IMR-90 (cell line): ENCODE data around the gene SMIM29. TPM values are rescaled to one million over a fixed set of nuclear protein-coding genes. Genes with fewer than 3 reads are reported as not detected.

Experiments
- ATAC-seq: fragments of 200-7000 bp; cut with Tn5 transposase; 2 replicates; pipeline ENCODE4 v1.9.1; 2020; ENCODE audit warnings: low read depth, mild to moderate bottlenecking, moderate library complexity
- BruUV-seq: library from RNA; stranded (reverse); fragments of 400-500 nt; replicated peaks from 2 replicates; lab custom pipeline; 2021; lab: Mats Ljungman, UMichigan
- CTCF ChIA-PET: fragments of 300-600 bp; formaldehyde crosslinking; extraction: SDS; loops from one replicate; lab custom pipeline; 2021; ENCODE audit warnings: antibody characterized with exemption; lab: Yijun Ruan, JAX
- POLR2A ChIA-PET: fragments of 300-600 bp; sonication (Branson Sonifier 250); formaldehyde crosslinking; loops from one replicate; lab custom pipeline; 2022; ENCODE audit warnings: antibody characterized with exemption; ENCODE audit not compliant: unreplicated experiment; lab: Charles Lee
- DNase-seq: peaks from one replicate; pipeline ENCODE4 v3.0.0; 2013
- H2AFZ ChIP-seq: replicated peaks from 2 replicates; pipeline ENCODE3; 2013; ENCODE audit warnings: low read length, mild to moderate bottlenecking; ENCODE audit not compliant: poor library complexity
- H2AK5ac ChIP-seq: 2 replicates; pipeline ENCODE4 v1.6.1; 2013; ENCODE audit warnings: low read depth, low read length, inconsistent platforms
- H2AK9ac ChIP-seq: replicated peaks from 2 replicates; pipeline ENCODE3; 2013; ENCODE audit warnings: mild to moderate bottlenecking, low read depth, low read length, moderate library complexity; ENCODE audit not compliant: poor library complexity
- H2BK120ac ChIP-seq: 2 replicates; pipeline ENCODE4 v1.6.1; 2013; ENCODE audit warnings: low read depth, low read length, inconsistent platforms
- H2BK15ac ChIP-seq: 3 replicates; pipeline ENCODE4 v1.6.1; 2013; ENCODE audit warnings: low read depth, low read length, inconsistent platforms
- H2BK20ac ChIP-seq: 2 replicates; pipeline ENCODE4 v1.6.1; 2013; ENCODE audit warnings: low read depth, mild to moderate bottlenecking, inconsistent platforms, low read length, moderate library complexity
- H2BK5ac ChIP-seq: 2 replicates; pipeline ENCODE4 v1.6.1; 2013; ENCODE audit warnings: mild to moderate bottlenecking, low read depth, low read length, inconsistent platforms; ENCODE audit not compliant: poor library complexity, severe bottlenecking
- H3K14ac ChIP-seq: replicated peaks from 2 replicates; pipeline ENCODE4 v1.6.1; 2013; ENCODE audit warnings: low read depth, low read length, inconsistent platforms
- H3K18ac ChIP-seq: 2 replicates; pipeline ENCODE4 v1.6.1; 2013; ENCODE audit warnings: low read depth, low read length, control low read depth
- H3K23ac ChIP-seq: 2 replicates; pipeline ENCODE4 v1.6.1; 2013; ENCODE audit warnings: low read depth, low read length, inconsistent platforms
- H3K27ac ChIP-seq: 2 replicates; pipeline ENCODE4 v1.5.1; 2013; ENCODE audit warnings: mild to moderate bottlenecking, control low read depth, low read length; ENCODE audit not compliant: insufficient read depth
- H3K27me3 ChIP-seq: 2 replicates; pipeline ENCODE4 v1.6.1; 2013; ENCODE audit warnings: low read length; ENCODE audit not compliant: control insufficient read depth, insufficient read depth
- H3K36me3 ChIP-seq: 2 replicates; pipeline ENCODE4 v1.6.1; 2013; ENCODE audit warnings: low read length, mixed read lengths; ENCODE audit not compliant: control insufficient read depth, insufficient read depth
- H3K4ac ChIP-seq: 2 replicates; pipeline ENCODE4 v1.6.1; 2013; ENCODE audit warnings: low read depth, low read length, inconsistent platforms
- H3K4me1 ChIP-seq: 2 replicates; pipeline ENCODE4 v1.6.1; 2013; ENCODE audit warnings: low read length, mixed read lengths; ENCODE audit not compliant: control insufficient read depth, insufficient read depth
- H3K4me2 ChIP-seq: 2 replicates; pipeline ENCODE4 v1.6.1; 2013; ENCODE audit warnings: low read depth, mild to moderate bottlenecking, control low read depth, low read length, moderate library complexity
- H3K4me3 ChIP-seq: 2 replicates; pipeline ENCODE4 v1.5.1; 2013; ENCODE audit warnings: low read depth, mild to moderate bottlenecking, control low read depth, low read length, moderate library complexity; ENCODE audit not compliant: insufficient read depth
- H3K56ac ChIP-seq: 2 replicates; pipeline ENCODE4 v1.6.1; 2013; ENCODE audit warnings: low read length, inconsistent platforms; ENCODE audit not compliant: insufficient read depth; ENCODE audit errors: extremely low read depth
- H3K79me1 ChIP-seq, 2 experiments: 2 replicates each; pipeline ENCODE4 v1.6.1; 2013; ENCODE audit warnings: low read length in 2 of 2, inconsistent platforms in 1 of 2, low read depth in 1 of 2
- H3K9ac ChIP-seq: 2 replicates; pipeline ENCODE4 v1.6.1; 2013; ENCODE audit warnings: low read depth, low read length, control low read depth
- H3K9me1 ChIP-seq: 2 replicates; pipeline ENCODE4 v1.6.1; 2013; ENCODE audit warnings: low read length, inconsistent platforms; ENCODE audit not compliant: insufficient read depth
- H3K9me3 ChIP-seq: 2 replicates; pipeline ENCODE4 v1.6.1; 2013; ENCODE audit warnings: low read length; ENCODE audit not compliant: control insufficient read depth, insufficient read depth
- H4K20me1 ChIP-seq: 2 replicates; pipeline ENCODE4 v1.6.1; 2013; ENCODE audit warnings: low read length, inconsistent platforms; ENCODE audit not compliant: insufficient read depth
- H4K5ac ChIP-seq: 2 replicates; pipeline ENCODE4 v1.6.1; 2013; ENCODE audit warnings: mild to moderate bottlenecking, low read depth, low read length, control low read depth
- H4K8ac ChIP-seq, 2 experiments: 2 replicates each; pipeline ENCODE4 v1.6.1; 2013; ENCODE audit warnings: low read depth in 2 of 2, low read length in 2 of 2, control low read depth in 1 of 2, inconsistent platforms in 1 of 2
- H4K91ac ChIP-seq: 2 replicates; pipeline ENCODE4 v1.6.1; 2013; ENCODE audit warnings: low read depth, low read length, inconsistent platforms; ENCODE audit not compliant: insufficient read depth
- BHLHE40 ChIP-seq: fragments of 150-350 bp; IDR thresholded peaks from 2 replicates; pipeline ENCODE4 v1.6.1; 2016; ENCODE audit warnings: mild to moderate bottlenecking, low read depth, low read length
- CEBPB ChIP-seq: IDR thresholded peaks from 2 replicates; pipeline ENCODE4 v1.6.1; 2012; ENCODE audit warnings: low read depth, low read length, improper control_type of control experiment
- CTCF ChIP-seq: conservative IDR thresholded peaks from 2 replicates; pipeline ENCODE4 v1.5.1; 2012; ENCODE audit warnings: mild to moderate bottlenecking, low read depth, low read length, improper control_type of control experiment
- ELK1 ChIP-seq: fragments of 150-350 bp; IDR thresholded peaks from 2 replicates; pipeline ENCODE4 v1.6.1; 2016; ENCODE audit warnings: low read depth, mild to moderate bottlenecking, low read length, moderate library complexity, borderline replicate concordance
- FOS ChIP-seq: fragments of 150-350 bp; IDR thresholded peaks from 2 replicates; pipeline ENCODE4 v1.6.1; 2016; ENCODE audit warnings: low read depth, low read length
- MAFK ChIP-seq: IDR thresholded peaks from 2 replicates; pipeline ENCODE4 v1.6.1; 2012; ENCODE audit warnings: low read depth, low read length, improper control_type of control experiment
- MXI1 ChIP-seq: IDR thresholded peaks from 2 replicates; pipeline ENCODE4 v1.6.1; 2012; ENCODE audit warnings: low read depth, mild to moderate bottlenecking, low read length, moderate library complexity, borderline replicate concordance
- NFE2L2 ChIP-seq: fragments of 150-350 bp; IDR thresholded peaks from 2 replicates; pipeline ENCODE4 v1.6.1; 2016; ENCODE audit warnings: low read depth, mild to moderate bottlenecking, low read length
- POLR2A ChIP-seq: IDR thresholded peaks from 2 replicates; pipeline ENCODE4 v1.6.1; 2012; ENCODE audit warnings: mild to moderate bottlenecking, low read depth, low read length
- RCOR1 ChIP-seq: IDR thresholded peaks from 2 replicates; pipeline ENCODE4 v1.6.1; 2012; ENCODE audit warnings: mild to moderate bottlenecking, low read length, improper control_type of control experiment; ENCODE audit not compliant: insufficient replicate concordance
- RFX5 ChIP-seq: IDR thresholded peaks from 2 replicates; pipeline ENCODE4 v1.8.0; 2012; ENCODE audit warnings: low read depth, mild to moderate bottlenecking, low read length, moderate library complexity
- SMC3 ChIP-seq: fragments of 150-350 bp; IDR thresholded peaks from 2 replicates; pipeline ENCODE4 v1.6.1; 2016; ENCODE audit warnings: low read depth, mild to moderate bottlenecking, antibody characterized with exemption, low read length, moderate library complexity
- USF2 ChIP-seq: fragments of 150-350 bp; IDR thresholded peaks from 2 replicates; pipeline ENCODE4 v1.6.1; 2017; ENCODE audit warnings: mild to moderate bottlenecking, antibody characterized with exemption, low read length, low read depth
- WGBS, 2 experiments: methylation state at CpG; one replicate each; pipeline versions ENCODE4 v1.1.5 to v1.1.7; 2013; ENCODE audit warnings: missing lambda C conversion rate in 2 of 2; ENCODE audit not compliant: insufficient read length in 1 of 2; ENCODE audit errors: extremely low coverage in 2 of 2; 5-methylcytosine and 5-hydroxymethylcytosine counted together
- dilution Hi-C: fragments of 300-500 bp; cut with HindIII; formaldehyde crosslinking; loops from one replicate; pipeline ENCODE4 v1.14.3; 2018; ENCODE audit warnings: low sequenced_read_pairs; ENCODE audit not compliant: unreplicated experiment
- in situ Hi-C: fragments of 300-500 bp; cut with MboI; formaldehyde crosslinking; loops from 3 replicates; pipeline ENCODE4 v1.14.3; 2019; ENCODE audit warnings: low sequenced_read_pairs, inconsistent platforms, mixed read lengths
- intact Hi-C: fragments of 100-400 bp; cut with micrococcal nuclease; formaldehyde crosslinking; loops from 2 replicates; pipeline ENCODE4 v1.10.0; 2022
- polyA plus RNA-seq, 3 experiments: library from polyadenylated mRNA; depleted of rRNA; stranded (reverse); fragments of >200 nt; gene quantifications; 2 replicates each; pipeline ENCODE4 v1.2.3, GENCODE V29; 2012; ENCODE audit warnings: low replicate concordance in 1 of 3
- total RNA-seq: library from RNA; depleted of rRNA; stranded (reverse); fragments of >200 nt; gene quantifications from 2 replicates; pipeline ENCODE4 v1.2.3, GENCODE V29; 2012

The SMIM29 gene
- total and polyA plus RNA-seq, 2 of the 4 experiments (the other 2 are of a cell fraction) = 8.4 to 28.9 TPM

- no peak; the same call in 1 of the 2 replicates for ATAC-seq
- no peaks in the 10 kb centered on the region for H3K9me3 ChIP-seq
- peak overlapping the region; percentile 92 for H3K14ac ChIP-seq
- peaks cover 27% of the 10 kb centered on the region for H3K36me3 ChIP-seq
- H2AK5ac ChIP-seq = peak overlapping the region; percentile 99
- H2AK9ac ChIP-seq = peak overlapping the region; percentile 93
- peak overlapping the region; percentile 92 for H3K27ac ChIP-seq
- no peak overlapping the region for H3K4me3 ChIP-seq
- peak overlapping the region; percentile 94 for H3K23ac ChIP-seq
- H2BK5ac ChIP-seq = peak overlapping the region; percentile 99
- peak overlapping the region; percentile 62 for H4K5ac ChIP-seq
- H2BK20ac ChIP-seq = peak overlapping the region; percentile 95
- no TSS peak for BruUV-seq
- ChIA-PET CTCF (interaction anchor here (0.6 to 1.0 kb wide), 2 partner anchors 46 to 133 kb away, joined by 3 read pairs; no protein-coding TSS in a partner anchor), POLR2A (interaction anchor here (0.6 to 1.1 kb wide), 2 partner anchors 18 to 428 kb away, joined by 4 read pairs; no protein-coding TSS in a partner anchor)
- H4K20me1 ChIP-seq = peaks cover 34% of the 10 kb centered on the region
- intact Hi-C loops (no loop called here), in situ Hi-C loops (loop anchor here (10.0 kb wide), 1 partner anchor 362 kb away; no protein-coding TSS in a partner anchor), dilution Hi-C loops (no loop called here)
- H3K9me1 ChIP-seq = peaks cover 25% of the 10 kb centered on the region
- peaks cover 35% of the 10 kb centered on the region for H3K4me1 ChIP-seq
- peaks cover 14 to 61% of the 10 kb centered on the region in 2 experiments for H3K79me1 ChIP-seq
- H2AFZ ChIP-seq = peak overlapping the region; percentile 64
- no peaks in the 10 kb centered on the region for H3K27me3 ChIP-seq
- H3K4ac ChIP-seq = peak overlapping the region; percentile 82
- no CpG with 5 or more reads among the region's 7 CpGs for WGBS, 2 experiments
- peak overlapping the region; percentile 96 for H4K91ac ChIP-seq
- H3K9ac ChIP-seq = peak overlapping the region; percentile 5; the same call in 1 of the 2 replicates
- H2BK15ac ChIP-seq = peak overlapping the region; percentile 83
- peak; percentile 25 for DNase-seq
- peak overlapping the region; percentile 97 for H4K8ac ChIP-seq
- H2BK120ac ChIP-seq = peak overlapping the region; percentile 92
- H3K56ac ChIP-seq = 0 out of 2 replicates have a peak overlapping the region, but pooled peaks have one; percentile 54
- no peak overlapping the region for H3K4me2 ChIP-seq
- H3K18ac ChIP-seq = peak overlapping the region; percentile 8; the same call in 1 of the 2 replicates
- TF ChIP-seq POLR2A (no peak; the same call in 1 of the 2 replicates), USF2 (no peak), MAFK (no peak), RFX5 (no peak), CTCF (no peak), RCOR1 (no peak), CEBPB (no peak), ELK1 (no peak), FOS (no peak), MXI1 (no peak), BHLHE40 (no peak), SMC3 (no peak), NFE2L2 (no peak)
Observed at GRCh38 chr6:34242252-34243130, 6.3 kb downstream of the SMIM29 start.
